ENCODE results near the gene KIF3B. TPM values are rescaled to one million over a fixed set of nuclear protein-coding genes. Genes with fewer than 3 reads are reported as not detected.
A peak's percentile ranks its signal among the peaks of the same experiment; 100 is the strongest.
"Not testable (repeated sequence)": the region's sequence is repeated elsewhere in the genome, so short reads cannot be mapped to it uniquely, and the experiment has no call there.

The KIF3B gene
- total RNA-seq, 1 experiment from 2014 or later: 24.3 TPM

- intact Hi-C loops (cut with micrococcal nuclease; ENCODE audit: unreplicated experiment): no loop called here
- DNase-seq (ENCODE audit: low spot score): no peak
- BruUV-seq (replicated peaks): no TSS peak
- no peaks in the 10 kb centered on the region for H3K4me1 ChIP-seq (ENCODE audit: insufficient read depth, low read length, poor library complexity, severe bottlenecking)
- no peak overlapping the region for H3K27ac ChIP-seq (ENCODE audit: low read depth, low read length, poor library complexity, severe bottlenecking)
- no peaks in the 10 kb centered on the region for H3K9me3 ChIP-seq (ENCODE audit: low read depth, low read length, poor library complexity, severe bottlenecking)
- no peaks in the 10 kb centered on the region for H3K27me3 ChIP-seq (replicated peaks; ENCODE audit: insufficient read depth, low read depth, low read length, poor library complexity)
- H3K4me3 ChIP-seq (ENCODE audit: low read depth, low read length, poor library complexity, severe bottlenecking): no peak overlapping the region
- CTCF ChIA-PET: no interaction called here
- TF ChIP-seq EZH2 (IDR thresholded peaks at IDR 0.05; ENCODE audit: borderline replicate concordance, low read depth, low read length, poor library complexity, severe bottlenecking) (no peak), CTCF (conservative IDR thresholded peaks at IDR 0.05; ENCODE audit: low read depth, low read length) (no peak)
- H3K36me3 ChIP-seq (ENCODE audit: insufficient read depth, low read length, poor library complexity, severe bottlenecking): no peaks in the 10 kb centered on the region
- POLR2A ChIA-PET (ENCODE audit: low non-redundant PET): no interaction called here
Measured at GRCh38 chr20:32271620-32272019, 5.8 kb upstream of the KIF3B start.

GRCh38 chr20:32274359-32274758 is 3.1 kb upstream of the KIF3B start:
- no peak for TF ChIP-seq EZH2 (IDR thresholded peaks at IDR 0.05; ENCODE audit: borderline replicate concordance, low read depth, low read length, poor library complexity, severe bottlenecking)
- TF ChIP-seq CTCF (conservative IDR thresholded peaks at IDR 0.05; ENCODE audit: low read depth, low read length): no peak
- no peak for DNase-seq (ENCODE audit: low spot score)
- Histone ChIP-seq H3K36me3 (ENCODE audit: insufficient read depth, low read length, poor library complexity, severe bottlenecking) (no peaks in the 10 kb centered on the region), H3K27ac (ENCODE audit: low read depth, low read length, poor library complexity, severe bottlenecking) (no peak overlapping the region), H3K9me3 (ENCODE audit: low read depth, low read length, poor library complexity, severe bottlenecking) (no peaks in the 10 kb centered on the region), H3K4me1 (ENCODE audit: insufficient read depth, low read length, poor library complexity, severe bottlenecking) (peaks cover 4% of the 10 kb centered on the region), H3K27me3 (replicated peaks; ENCODE audit: insufficient read depth, low read depth, low read length, poor library complexity) (no peaks in the 10 kb centered on the region), H3K4me3 (ENCODE audit: low read depth, low read length, poor library complexity, severe bottlenecking) (no peak overlapping the region)
- intact Hi-C loops (cut with micrococcal nuclease; ENCODE audit: unreplicated experiment): no loop called here
- POLR2A ChIA-PET (ENCODE audit: low non-redundant PET): no interaction called here
- no TSS peak for BruUV-seq (replicated peaks)
- CTCF ChIA-PET: no interaction called here

DNA sequence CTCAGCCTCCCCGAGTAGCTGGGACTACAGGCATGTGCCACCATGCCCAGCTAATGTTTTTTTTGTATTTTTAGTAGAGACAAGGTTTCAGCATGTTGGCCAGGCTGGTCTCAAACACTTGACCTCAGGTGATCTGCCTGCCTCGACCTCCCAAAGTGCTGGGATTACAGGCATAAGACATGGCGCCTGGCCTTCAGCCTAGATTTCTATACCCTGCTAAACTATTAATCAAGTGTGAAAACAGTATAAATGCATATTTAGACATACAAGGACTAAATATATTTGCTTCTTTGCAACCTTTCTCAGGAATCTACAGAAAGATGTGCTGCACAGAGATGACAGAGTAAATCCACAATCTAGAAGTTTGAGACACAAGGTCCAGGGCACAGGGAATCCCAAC is 2.3 kb upstream of the KIF3B start:
- H3K4me3 ChIP-seq (ENCODE audit: low read depth, low read length, poor library complexity, severe bottlenecking); POLR2A ChIA-PET (ENCODE audit: low non-redundant PET); BruUV-seq (replicated peaks); H3K27me3 ChIP-seq (replicated peaks; ENCODE audit: insufficient read depth, low read depth, low read length, poor library complexity); H3K36me3 ChIP-seq (ENCODE audit: insufficient read depth, low read length, poor library complexity, severe bottlenecking); H3K27ac ChIP-seq (ENCODE audit: low read depth, low read length, poor library complexity, severe bottlenecking); DNase-seq (ENCODE audit: low spot score); H3K9me3 ChIP-seq (ENCODE audit: low read depth, low read length, poor library complexity, severe bottlenecking); H3K4me1 ChIP-seq (ENCODE audit: insufficient read depth, low read length, poor library complexity, severe bottlenecking); CTCF ChIA-PET: not testable (repeated sequence)
- intact Hi-C loops (cut with micrococcal nuclease; ENCODE audit: unreplicated experiment): loop anchor here (5.0 kb wide), 1 partner anchor 207 kb away; no protein-coding TSS in a partner anchor

GRCh38 chr20:32278199-32278643 is 770 bp downstream of the KIF3B start:
- Histone ChIP-seq H3K36me3 (ENCODE audit: insufficient read depth, low read length, poor library complexity, severe bottlenecking) (no peaks in the 10 kb centered on the region), H3K27me3 (replicated peaks; ENCODE audit: insufficient read depth, low read depth, low read length, poor library complexity) (no peaks in the 10 kb centered on the region), H3K9me3 (ENCODE audit: low read depth, low read length, poor library complexity, severe bottlenecking) (no peaks in the 10 kb centered on the region), H3K4me3 (ENCODE audit: low read depth, low read length, poor library complexity, severe bottlenecking) (peak overlapping the region; percentile 95), H3K27ac (ENCODE audit: low read depth, low read length, poor library complexity, severe bottlenecking) (peak overlapping the region; percentile 64), H3K4me1 (ENCODE audit: insufficient read depth, low read length, poor library complexity, severe bottlenecking) (peaks cover 4% of the 10 kb centered on the region)
- POLR2A ChIA-PET (ENCODE audit: low non-redundant PET): no interaction called here
- CTCF ChIA-PET: no interaction called here
- BruUV-seq (replicated peaks): TSS peak; percentile 48
- no peak for DNase-seq (ENCODE audit: low spot score)
- no peak for TF ChIP-seq CTCF (conservative IDR thresholded peaks at IDR 0.05; ENCODE audit: low read depth, low read length)
- no peak for TF ChIP-seq EZH2 (IDR thresholded peaks at IDR 0.05; ENCODE audit: borderline replicate concordance, low read depth, low read length, poor library complexity, severe bottlenecking)
- intact Hi-C loops (cut with micrococcal nuclease; ENCODE audit: unreplicated experiment): loop anchor here (5.0 kb wide), 1 partner anchor 204 kb away; no protein-coding TSS in a partner anchor

All from A673 (cell line).